ENCODE measurements around the gene MPV17L2.
A peak's percentile ranks its signal among the peaks of the same experiment; 100 is the strongest.

Gene MPV17L2

GRCh38 chr19:18211683-18212082 lies 18.7 kb downstream of the MPV17L2 start:
- no peak for ATAC-seq
- TF ChIP-seq PPARA (CRISPR knock-in tag; IDR thresholded peaks at IDR 0.05; ENCODE audit: borderline replicate concordance) (no peak), TSHZ2 (CRISPR knock-in tag; IDR thresholded peaks at IDR 0.05) (no peak), ISL1 (CRISPR knock-in tag; IDR thresholded peaks at IDR 0.05) (no peak), ZFP30 (CRISPR knock-in tag; IDR thresholded peaks at IDR 0.05) (no peak), TOX (CRISPR knock-in tag; IDR thresholded peaks at IDR 0.05; ENCODE audit: borderline replicate concordance) (no peak), ZNF70 (CRISPR knock-in tag; IDR thresholded peaks at IDR 0.05) (no peak), ZFP3 (CRISPR knock-in tag; IDR thresholded peaks at IDR 0.05) (no peak), RARB (CRISPR knock-in tag; IDR thresholded peaks at IDR 0.05) (no peak), GLIS3 (CRISPR knock-in tag; IDR thresholded peaks at IDR 0.05) (no peak), PATZ1 (CRISPR knock-in tag; IDR thresholded peaks at IDR 0.05; ENCODE audit: borderline replicate concordance) (no peak), OSR1 (CRISPR knock-in tag; IDR thresholded peaks at IDR 0.05) (no peak), ARNTL (CRISPR knock-in tag; IDR thresholded peaks at IDR 0.05; ENCODE audit: borderline replicate concordance, low read depth) (no peak), ZC3H10 (CRISPR knock-in tag; IDR thresholded peaks at IDR 0.05) (no peak), ZNF8 (CRISPR knock-in tag; IDR thresholded peaks at IDR 0.05) (no peak), ESRRG (CRISPR knock-in tag; IDR thresholded peaks at IDR 0.05) (no peak), POU6F1 (CRISPR knock-in tag; IDR thresholded peaks at IDR 0.05; ENCODE audit: borderline replicate concordance, low read depth) (no peak)

- ATAC-seq: peak; percentile 56
- TF ChIP-seq PATZ1 (CRISPR knock-in tag; IDR thresholded peaks at IDR 0.05; ENCODE audit: borderline replicate concordance) (no peak), ZC3H10 (CRISPR knock-in tag; IDR thresholded peaks at IDR 0.05) (no peak), BACH2 (CRISPR knock-in tag; IDR thresholded peaks at IDR 0.05; ENCODE audit: borderline replicate concordance) (no peak), RARB (CRISPR knock-in tag; IDR thresholded peaks at IDR 0.05) (no peak), GLIS3 (CRISPR knock-in tag; IDR thresholded peaks at IDR 0.05) (no peak), ZFP3 (CRISPR knock-in tag; IDR thresholded peaks at IDR 0.05) (no peak), ISL1 (CRISPR knock-in tag; IDR thresholded peaks at IDR 0.05) (no peak), ZNF565 (CRISPR knock-in tag; conservative IDR thresholded peaks at IDR 0.05; ENCODE audit: low read depth) (no peak), TSHZ2 (CRISPR knock-in tag; IDR thresholded peaks at IDR 0.05) (no peak), CSDC2 (CRISPR knock-in tag; IDR thresholded peaks at IDR 0.05) (no peak), ZFP30 (CRISPR knock-in tag; IDR thresholded peaks at IDR 0.05) (no peak), ARNTL (CRISPR knock-in tag; IDR thresholded peaks at IDR 0.05; ENCODE audit: borderline replicate concordance, low read depth) (no peak), PPARA (CRISPR knock-in tag; IDR thresholded peaks at IDR 0.05; ENCODE audit: borderline replicate concordance) (no peak), TCF4 (CRISPR knock-in tag; IDR thresholded peaks at IDR 0.05; ENCODE audit: borderline replicate concordance) (no peak), CSRNP3 (CRISPR knock-in tag; IDR thresholded peaks at IDR 0.05) (no peak)
Measured at GRCh38 chr19:18214779-18215433, 21.9 kb downstream of the MPV17L2 start.
